HG03521 (cell line): Measurements from ENCODE around the gene PDK4.

Source experiments
- ATAC-seq: cut with Tn5 transposase; IDR thresholded peaks from one replicate; pipeline ENCODE4 v1.9.1; 2021; ENCODE audit warnings: mild to moderate bottlenecking, moderate library complexity; ENCODE audit not compliant: unreplicated experiment

The PDK4 gene

GRCh38 chr7:95535662-95536061, 60.7 kb downstream of the PDK4 start:
- ATAC-seq: no peak

GRCh38 chr7:95534796-95535195, 61.5 kb downstream of the PDK4 start:
- ATAC-seq: no peak
